Activated T-cell treated with anti-CD3 and anti-CD28 coated beads, Interleukin-2, amount 50 U/mL, for 72 hours (primary cell): Measurements from ENCODE around the gene LFNG. TPM values are rescaled to one million over a fixed set of nuclear protein-coding genes. Genes with fewer than 3 reads are reported as not detected.
"Not testable (repeated sequence)": the region's sequence is repeated elsewhere in the genome, so short reads cannot be mapped to it uniquely, and the experiment has no call there.

Experiments used
- ATAC-seq, 2 donors: fragments of 150-1000 bp; cut with Tn5 transposase; replicated peaks in 1 of 2; 2 replicates each; pipeline ENCODE4 v1.10.0; 2021; ENCODE audit warnings: moderate library complexity in 2 of 2, mild to moderate bottlenecking in 1 of 2
- DNase-seq, 2 donors: peaks; one replicate each; pipeline ENCODE4 v3.0.0; 2021 to 2022; ENCODE audit warnings: mixed read lengths in 1 of 2
- H3K27ac Mint-ChIP-seq: one replicate; pipeline ENCODE4 v1.8.0; 2022; ENCODE audit warnings: mild to moderate bottlenecking, moderate library complexity, mixed read lengths
- H3K27me3 Mint-ChIP-seq: one replicate; pipeline ENCODE4 v1.8.0; 2022; ENCODE audit warnings: low read depth, mixed read lengths
- H3K36me3 Mint-ChIP-seq, 2 donors: one replicate each; pipeline ENCODE4 v1.8.0; 2022; ENCODE audit warnings: mixed read lengths in 2 of 2, mild to moderate bottlenecking in 1 of 2; ENCODE audit not compliant: insufficient read depth in 2 of 2
- H3K4me1 Mint-ChIP-seq: one replicate; pipeline ENCODE4 v1.8.0; 2022; ENCODE audit warnings: low read depth, mixed read lengths
- H3K4me3 Mint-ChIP-seq, 2 donors: one replicate each; pipeline ENCODE4 v1.8.0; 2022; ENCODE audit warnings: mild to moderate bottlenecking in 2 of 2, mixed read lengths in 2 of 2, moderate library complexity in 2 of 2
- H3K9me3 Mint-ChIP-seq, 2 donors: one replicate each; pipeline ENCODE4 v1.8.0; 2022; ENCODE audit warnings: mixed read lengths in 2 of 2
- total RNA-seq, 2 donors: library from RNA; stranded (reverse); gene quantifications; one replicate each; pipeline ENCODE4 v1.2.3, GENCODE V29; 2022

LFNG gene
- total RNA-seq, 2 donors from 2014 or later = 23.0 to 30.0 TPM

- Mint-ChIP-seq H3K9me3 (peaks cover 0 to 2% of the 10 kb centered on the region in 2 donors), H3K27me3 (no peaks in the 10 kb centered on the region), H3K4me3 (peak overlapping the region; percentile 86), H3K27ac (peak overlapping the region; percentile 78), H3K4me1 (peaks cover 58% of the 10 kb centered on the region), H3K36me3 (peaks cover 0 to 3% of the 10 kb centered on the region in 2 donors)
- DNase-seq (peak; percentile 44 to 70), ATAC-seq (peak in 1 of 2 donors; percentile 19)
Measured at GRCh38 chr7:2527505-2528467, 8.2 kb downstream of the LFNG start.

- H3K4me1 Mint-ChIP-seq = peaks cover 50% of the 10 kb centered on the region
- no peaks in the 10 kb centered on the region for H3K27me3 Mint-ChIP-seq
- peaks cover 0 to 2% of the 10 kb centered on the region in 2 donors for H3K9me3 Mint-ChIP-seq
- H3K27ac Mint-ChIP-seq = peak overlapping the region; percentile 78
- ATAC-seq (no peak), DNase-seq (no peak)
- peaks cover 0 to 1% of the 10 kb centered on the region in 2 donors for H3K36me3 Mint-ChIP-seq
- H3K4me3 Mint-ChIP-seq = peak overlapping the region; percentile 86
Measured at GRCh38 chr7:2528481-2529095, 9.0 kb downstream of the LFNG start.

GRCh38 chr7:2529161-2530070, 9.8 kb downstream of the LFNG start:
- peaks cover 0 to 2% of the 10 kb centered on the region in 2 donors for H3K9me3 Mint-ChIP-seq
- ATAC-seq = peak; percentile 74 to 75
- peak; percentile 77 for DNase-seq
- H3K4me3 Mint-ChIP-seq = peak overlapping the region; percentile 86
- no peaks in the 10 kb centered on the region for H3K27me3 Mint-ChIP-seq
- H3K36me3 Mint-ChIP-seq = peaks cover 0 to 1% of the 10 kb centered on the region in 2 donors
- H3K27ac Mint-ChIP-seq = peak overlapping the region; percentile 92
- H3K4me1 Mint-ChIP-seq = peaks cover 48% of the 10 kb centered on the region

- Mint-ChIP-seq H3K4me3 (peak overlapping the region; percentile 86), H3K27ac (peak overlapping the region; percentile 92), H3K4me1 (peaks cover 48% of the 10 kb centered on the region), H3K27me3 (no peaks in the 10 kb centered on the region), H3K36me3 (peaks cover 0 to 1% of the 10 kb centered on the region in 2 donors), H3K9me3 (peaks cover 0 to 2% of the 10 kb centered on the region in 2 donors)
- peak; percentile 70 to 74 for ATAC-seq
- peak; percentile 73 to 80 for DNase-seq
Measured at GRCh38 chr7:2530071-2530987, 10.8 kb downstream of the LFNG start.

GRCh38 chr7:2530994-2531795, 11.6 kb downstream of the LFNG start:
- peaks cover 48% of the 10 kb centered on the region for H3K4me1 Mint-ChIP-seq
- ATAC-seq, H3K36me3 Mint-ChIP-seq: not testable (repeated sequence)

GRCh38 chr7:2531796-2532110, 12.2 kb downstream of the LFNG start:
- H3K27ac Mint-ChIP-seq, H3K27me3 Mint-ChIP-seq, H3K9me3 Mint-ChIP-seq, H3K36me3 Mint-ChIP-seq, ATAC-seq, DNase-seq, H3K4me3 Mint-ChIP-seq: not testable (repeated sequence)
- H3K4me1 Mint-ChIP-seq = peaks cover 43% of the 10 kb centered on the region

More at GRCh38 chr7:2530994-2531795, 11.6 kb downstream of the LFNG start:
- H3K27ac Mint-ChIP-seq = peak overlapping the region; percentile 85
- not testable (repeated sequence) for H3K27me3 Mint-ChIP-seq, H3K9me3 Mint-ChIP-seq, DNase-seq
- peak overlapping the region; percentile 86 for H3K4me3 Mint-ChIP-seq

- ATAC-seq, H3K27ac Mint-ChIP-seq, H3K9me3 Mint-ChIP-seq, DNase-seq, H3K36me3 Mint-ChIP-seq, H3K27me3 Mint-ChIP-seq, H3K4me3 Mint-ChIP-seq: not testable (repeated sequence)
- H3K4me1 Mint-ChIP-seq = peaks cover 38% of the 10 kb centered on the region
Measured at GRCh38 chr7:2532199-2532772, 12.7 kb downstream of the LFNG start.

- peaks cover 33% of the 10 kb centered on the region for H3K4me1 Mint-ChIP-seq
- not testable (repeated sequence) for H3K36me3 Mint-ChIP-seq, ATAC-seq, H3K4me3 Mint-ChIP-seq, DNase-seq, H3K27me3 Mint-ChIP-seq, H3K9me3 Mint-ChIP-seq, H3K27ac Mint-ChIP-seq
Measured at GRCh38 chr7:2532816-2533215, 13.2 kb downstream of the LFNG start.

- H3K9me3 Mint-ChIP-seq, H3K27me3 Mint-ChIP-seq, H3K36me3 Mint-ChIP-seq: not testable (repeated sequence)
Measured at GRCh38 chr7:2533566-2533965, 14.0 kb downstream of the LFNG start.

GRCh38 chr7:2534214-2534613, 14.6 kb downstream of the LFNG start:
- peaks cover 19% of the 10 kb centered on the region for H3K4me1 Mint-ChIP-seq
- not testable (repeated sequence) for H3K36me3 Mint-ChIP-seq, H3K9me3 Mint-ChIP-seq, DNase-seq, H3K27ac Mint-ChIP-seq, ATAC-seq, H3K4me3 Mint-ChIP-seq, H3K27me3 Mint-ChIP-seq

More at GRCh38 chr7:2533566-2533965, 14.0 kb downstream of the LFNG start:
- H3K27ac Mint-ChIP-seq, ATAC-seq, DNase-seq, H3K4me3 Mint-ChIP-seq: not testable (repeated sequence)
- H3K4me1 Mint-ChIP-seq = peaks cover 25% of the 10 kb centered on the region
